Natural killer cell (primary cell): Measurements from ENCODE around the gene GALNT11. TPM values are rescaled to one million over a fixed set of nuclear protein-coding genes. Genes with fewer than 3 reads are reported as not detected.

ENCODE experiments used
- ATAC-seq, 3 donors: fragments of 150-1000 bp in 2 of 3; fragments of 200-7000 bp in 1 of 3; cut with Tn5 transposase; 1 replicate in 1 of 3; 2 replicates in 2 of 3; pipeline ENCODE4 v1.10.0; 2021; ENCODE audit warnings: mild to moderate bottlenecking in 2 of 3, moderate library complexity in 2 of 3
- DNase-seq, 2 donors: peaks; one replicate each; pipeline versions ENCODE4 v3.0.0 to v3.0.0-alpha.2; 2013 to 2021; ENCODE audit warnings: mixed read lengths in 1 of 2
- H3K27ac ChIP-seq: one replicate; pipeline ENCODE4 v1.5.1; 2013; ENCODE audit warnings: mild to moderate bottlenecking, low read length
- H3K27me3 ChIP-seq: one replicate; pipeline ENCODE4 v1.6.1; 2013; ENCODE audit warnings: low read length; ENCODE audit not compliant: control insufficient read depth, insufficient read depth
- H3K36me3 ChIP-seq: one replicate; pipeline ENCODE4 v1.6.1; 2013; ENCODE audit warnings: low read length; ENCODE audit not compliant: control insufficient read depth, insufficient read depth
- H3K4me1 ChIP-seq: one replicate; pipeline ENCODE4 v1.6.1; 2013; ENCODE audit warnings: low read length; ENCODE audit not compliant: control insufficient read depth, insufficient read depth
- H3K4me3 ChIP-seq: one replicate; pipeline ENCODE4 v1.5.1; 2013; ENCODE audit warnings: low read length
- H3K9me3 ChIP-seq: one replicate; pipeline ENCODE4 v1.6.1; 2013; ENCODE audit warnings: low read length; ENCODE audit not compliant: control insufficient read depth, insufficient read depth
- H3K27ac Mint-ChIP-seq, 2 donors: one replicate each; pipeline ENCODE4 v1.8.0; 2022; ENCODE audit warnings: mild to moderate bottlenecking in 2 of 2, mixed read lengths in 2 of 2, moderate library complexity in 1 of 2
- H3K27me3 Mint-ChIP-seq, 2 donors: one replicate each; pipeline ENCODE4 v1.8.0; 2022; ENCODE audit warnings: low read depth in 2 of 2, mixed read lengths in 2 of 2
- H3K36me3 Mint-ChIP-seq: one replicate; pipeline ENCODE4 v1.8.0; 2022; ENCODE audit warnings: mixed read lengths
- H3K4me1 Mint-ChIP-seq, 2 donors: one replicate each; pipeline ENCODE4 v1.8.0; 2022; ENCODE audit warnings: mixed read lengths in 2 of 2
- H3K4me3 Mint-ChIP-seq: one replicate; pipeline ENCODE4 v1.8.0; 2022; ENCODE audit warnings: mild to moderate bottlenecking, moderate library complexity, mixed read lengths
- H3K9me3 Mint-ChIP-seq, 2 donors: one replicate each; pipeline ENCODE4 v1.8.0; 2022; ENCODE audit warnings: mixed read lengths in 2 of 2
- CTCF ChIP-seq: fragments of 200-600 bp; IDR thresholded peaks from one replicate; pipeline ENCODE4 v1.8.0; 2022; ENCODE audit warnings: antibody characterized with exemption
- WGBS: methylation state at CpG from one replicate; pipeline ENCODE4 v1.1.7; 2013; ENCODE audit warnings: missing lambda C conversion rate; ENCODE audit not compliant: insufficient coverage; 5-methylcytosine and 5-hydroxymethylcytosine counted together
- intact Hi-C: fragments of 100-400 bp; cut with micrococcal nuclease; formaldehyde crosslinking; loops from one replicate; pipeline ENCODE4 v1.14.2; 2022
- total RNA-seq, 4 donors: library from RNA; stranded (reverse); fragments of 120-200 nt in 1 of 4; gene quantifications; one replicate each; pipeline versions ENCODE4 v1.2.3 to v1.2.4, GENCODE V29; 2013 to 2022

The GALNT11 gene
- total RNA-seq, 3 donors from 2014 or later (not counting 1 experiment from before 2014, with no cell fraction given), result 31.7 to 50.2 (median 44.0) TPM

- ATAC-seq (no peak), DNase-seq (no peak)
- H3K27ac Mint-ChIP-seq, result peak overlapping the region in 1 of 2 donors; percentile 62
- H3K36me3 Mint-ChIP-seq, result no peaks in the 10 kb centered on the region
- H3K4me3 Mint-ChIP-seq, result no peak overlapping the region
- no peaks in the 10 kb centered on the region for H3K27me3 ChIP-seq
- H3K9me3 ChIP-seq, result no peaks in the 10 kb centered on the region
- peaks cover 74% of the 10 kb centered on the region for H3K36me3 ChIP-seq
- WGBS, result 100% methylated on average over 1 of the region's 2 CpGs
- no peak overlapping the region for H3K4me3 ChIP-seq
- no peaks in the 10 kb centered on the region for H3K9me3 Mint-ChIP-seq
- H3K27ac ChIP-seq, result no peak overlapping the region
- H3K27me3 Mint-ChIP-seq, result no peaks in the 10 kb centered on the region
- peaks cover 25 to 29% of the 10 kb centered on the region in 2 donors for H3K4me1 Mint-ChIP-seq
- intact Hi-C loops, result no loop called here
- peaks cover 8% of the 10 kb centered on the region for H3K4me1 ChIP-seq
- no peak for TF ChIP-seq CTCF
Observed at GRCh38 chr7:152140560-152140959, 115.1 kb downstream of the GALNT11 start.

GRCh38 chr7:152142976-152143595 lies 117.6 kb downstream of the GALNT11 start:
- Mint-ChIP-seq H3K4me1 (peaks cover 28 to 33% of the 10 kb centered on the region in 2 donors), H3K4me3 (no peak overlapping the region), H3K36me3 (no peaks in the 10 kb centered on the region), H3K27me3 (no peaks in the 10 kb centered on the region), H3K9me3 (no peaks in the 10 kb centered on the region), H3K27ac (peak overlapping the region; percentile 73 to 79)
- DNase-seq, result peak in 1 of 2 donors; percentile 19
- ATAC-seq, result no peak
- Histone ChIP-seq H3K4me3 (no peak overlapping the region), H3K27ac (no peak overlapping the region), H3K27me3 (no peaks in the 10 kb centered on the region), H3K4me1 (peaks cover 8% of the 10 kb centered on the region), H3K36me3 (peaks cover 78% of the 10 kb centered on the region), H3K9me3 (no peaks in the 10 kb centered on the region)
- TF ChIP-seq CTCF, result no peak
- intact Hi-C loops, result no loop called here
- 50% methylated on average over 2 of the region's 5 CpGs for WGBS

- Histone ChIP-seq H3K4me1 (peaks cover 8% of the 10 kb centered on the region), H3K36me3 (peaks cover 74% of the 10 kb centered on the region), H3K4me3 (no peak overlapping the region), H3K27ac (peak overlapping the region; percentile 15), H3K27me3 (no peaks in the 10 kb centered on the region), H3K9me3 (no peaks in the 10 kb centered on the region)
- no peak for TF ChIP-seq CTCF
- intact Hi-C loops, result no loop called here
- H3K9me3 Mint-ChIP-seq, result no peaks in the 10 kb centered on the region
- peaks cover 28 to 33% of the 10 kb centered on the region in 2 donors for H3K4me1 Mint-ChIP-seq
- ATAC-seq (peak; percentile 70 to 80 (median 74)), DNase-seq (peak in 1 of 2 donors; percentile 58)
- peak overlapping the region; percentile 79 to 88 for H3K27ac Mint-ChIP-seq
- H3K36me3 Mint-ChIP-seq, result peaks cover 12% of the 10 kb centered on the region
- H3K27me3 Mint-ChIP-seq, result no peaks in the 10 kb centered on the region
- H3K4me3 Mint-ChIP-seq, result peak overlapping the region; percentile 50
- 54% methylated on average over 12 of the region's 12 CpGs for WGBS
Observed at GRCh38 chr7:152144557-152145245, 119.2 kb downstream of the GALNT11 start.
